Esophagus muscularis mucosa (tissue), 3 donors: ENCODE data around the gene UROC1.

Experiments used
- POLR2A ChIP-seq: fragments of 450-650 bp; IDR thresholded peaks from one replicate; pipeline ENCODE4 v1.6.1; 2017; ENCODE audit warnings: antibody characterized with exemption, moderate library complexity, mild to moderate bottlenecking, low read depth
- TF ChIP-seq, protein P1 (sequence below), 3 experiments: fragments of 200-600 bp in 2 of 3; fragments of 450-650 bp in 1 of 3; sonication (generic) in 2 of 3; IDR thresholded peaks; one replicate each; pipeline ENCODE4 v1.5.1; 2017 to 2019; ENCODE audit warnings: antibody characterized with exemption in 3 of 3, mild to moderate bottlenecking in 2 of 3, moderate library complexity in 1 of 3

GRCh38 chr3:126473292-126474168, 44.0 kb downstream of the UROC1 start:
- TF ChIP-seq POLR2A = no peak
- TF ChIP-seq, protein P1, sequence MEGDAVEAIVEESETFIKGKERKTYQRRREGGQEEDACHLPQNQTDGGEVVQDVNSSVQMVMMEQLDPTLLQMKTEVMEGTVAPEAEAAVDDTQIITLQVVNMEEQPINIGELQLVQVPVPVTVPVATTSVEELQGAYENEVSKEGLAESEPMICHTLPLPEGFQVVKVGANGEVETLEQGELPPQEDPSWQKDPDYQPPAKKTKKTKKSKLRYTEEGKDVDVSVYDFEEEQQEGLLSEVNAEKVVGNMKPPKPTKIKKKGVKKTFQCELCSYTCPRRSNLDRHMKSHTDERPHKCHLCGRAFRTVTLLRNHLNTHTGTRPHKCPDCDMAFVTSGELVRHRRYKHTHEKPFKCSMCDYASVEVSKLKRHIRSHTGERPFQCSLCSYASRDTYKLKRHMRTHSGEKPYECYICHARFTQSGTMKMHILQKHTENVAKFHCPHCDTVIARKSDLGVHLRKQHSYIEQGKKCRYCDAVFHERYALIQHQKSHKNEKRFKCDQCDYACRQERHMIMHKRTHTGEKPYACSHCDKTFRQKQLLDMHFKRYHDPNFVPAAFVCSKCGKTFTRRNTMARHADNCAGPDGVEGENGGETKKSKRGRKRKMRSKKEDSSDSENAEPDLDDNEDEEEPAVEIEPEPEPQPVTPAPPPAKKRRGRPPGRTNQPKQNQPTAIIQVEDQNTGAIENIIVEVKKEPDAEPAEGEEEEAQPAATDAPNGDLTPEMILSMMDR (IDR thresholded peaks at IDR 0.05) = no peak
